ENCODE measurements around the gene PIGQ.
"Not testable (repeated sequence)": the region's sequence is repeated elsewhere in the genome, so short reads cannot be mapped to it uniquely, and the experiment has no call there.

DNA sequence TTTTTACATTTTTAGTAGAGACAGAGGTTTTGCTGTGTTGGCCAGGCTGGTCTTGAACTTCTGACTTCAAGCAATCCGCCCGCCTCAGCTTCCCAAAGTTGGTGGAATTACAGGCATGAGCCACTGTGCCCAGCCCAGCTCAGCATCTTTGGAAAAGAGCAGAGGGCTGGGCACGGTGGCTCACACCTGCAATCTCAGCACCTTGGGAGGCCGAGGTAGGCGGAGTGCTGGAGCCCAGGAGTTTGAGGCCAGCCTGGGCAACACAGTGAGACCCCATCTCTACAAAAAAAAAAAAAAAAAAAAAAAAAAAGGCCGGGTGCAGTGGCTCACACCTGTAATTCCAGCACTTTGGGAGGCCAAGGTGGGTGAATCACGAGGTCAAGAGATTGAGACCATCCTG lies 27.9 kb downstream of the PIGQ start:
- TF ChIP-seq, protein P1, sequence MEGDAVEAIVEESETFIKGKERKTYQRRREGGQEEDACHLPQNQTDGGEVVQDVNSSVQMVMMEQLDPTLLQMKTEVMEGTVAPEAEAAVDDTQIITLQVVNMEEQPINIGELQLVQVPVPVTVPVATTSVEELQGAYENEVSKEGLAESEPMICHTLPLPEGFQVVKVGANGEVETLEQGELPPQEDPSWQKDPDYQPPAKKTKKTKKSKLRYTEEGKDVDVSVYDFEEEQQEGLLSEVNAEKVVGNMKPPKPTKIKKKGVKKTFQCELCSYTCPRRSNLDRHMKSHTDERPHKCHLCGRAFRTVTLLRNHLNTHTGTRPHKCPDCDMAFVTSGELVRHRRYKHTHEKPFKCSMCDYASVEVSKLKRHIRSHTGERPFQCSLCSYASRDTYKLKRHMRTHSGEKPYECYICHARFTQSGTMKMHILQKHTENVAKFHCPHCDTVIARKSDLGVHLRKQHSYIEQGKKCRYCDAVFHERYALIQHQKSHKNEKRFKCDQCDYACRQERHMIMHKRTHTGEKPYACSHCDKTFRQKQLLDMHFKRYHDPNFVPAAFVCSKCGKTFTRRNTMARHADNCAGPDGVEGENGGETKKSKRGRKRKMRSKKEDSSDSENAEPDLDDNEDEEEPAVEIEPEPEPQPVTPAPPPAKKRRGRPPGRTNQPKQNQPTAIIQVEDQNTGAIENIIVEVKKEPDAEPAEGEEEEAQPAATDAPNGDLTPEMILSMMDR (IDR thresholded peaks at IDR 0.05): not testable (repeated sequence)
- TF ChIP-seq POLR2A (IDR thresholded peaks at IDR 0.05): not testable (repeated sequence)
